22Rv1 (cell line): ENCODE results near the gene ABLIM2.

ENCODE experiments used
- CTCF ChIP-seq: fragments of 450-650 bp; IDR thresholded peaks from 2 replicates; pipeline ENCODE4 v1.5.1; 2017; ENCODE audit warnings: mild to moderate bottlenecking
- ZFX ChIP-seq: fragments of 450-650 bp; IDR thresholded peaks from 2 replicates; pipeline ENCODE4 v1.6.1; 2017; ENCODE audit warnings: antibody characterized with exemption, borderline replicate concordance

DNA sequence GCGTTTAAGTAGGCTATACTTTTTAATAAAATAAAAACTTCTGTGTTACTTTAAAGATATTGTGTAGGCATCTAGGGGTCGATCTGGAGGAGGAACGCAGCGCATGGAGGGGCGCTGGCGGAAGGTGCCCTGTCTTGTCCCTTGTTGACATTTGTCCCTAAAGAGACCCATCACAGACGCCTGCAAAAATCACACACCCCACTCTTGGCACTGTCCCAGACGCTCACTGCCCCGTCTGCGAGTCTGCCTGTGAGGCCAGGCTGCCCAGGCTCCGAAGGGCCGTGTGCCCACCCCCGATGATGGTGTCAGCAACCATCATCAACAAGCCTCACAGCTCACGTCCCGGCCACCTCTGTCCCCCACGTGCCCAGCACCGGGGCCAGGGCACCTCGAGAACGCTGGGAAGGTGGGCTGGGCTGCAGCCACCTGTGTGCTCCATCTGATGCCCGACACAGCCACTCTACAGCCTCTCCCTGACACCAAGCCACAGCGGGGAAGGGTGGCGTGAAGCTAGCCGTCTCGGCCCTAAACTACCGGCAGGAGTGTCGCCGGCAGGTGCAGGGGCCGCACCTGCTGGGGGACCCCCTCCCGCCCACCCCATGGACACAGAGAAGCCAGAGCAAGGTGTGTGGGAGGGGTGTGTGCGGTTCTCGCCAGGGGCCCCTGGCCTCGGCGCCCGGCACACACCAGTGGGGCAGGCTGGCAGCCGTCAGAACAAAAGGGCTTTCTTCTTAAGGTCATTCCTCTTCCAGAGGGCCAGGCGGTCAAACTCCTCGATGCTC is 192.1 kb downstream of the ABLIM2 start:
- TF ChIP-seq CTCF (no peak), ZFX (no peak)
